ENCODE results near the gene PKLR. TPM values are rescaled to one million over a fixed set of nuclear protein-coding genes. Genes with fewer than 3 reads are reported as not detected.
A peak's percentile ranks its signal among the peaks of the same experiment; 100 is the strongest.

The PKLR gene
- total and polyA plus RNA-seq, 2 of the 8 experiments (the other 6 are each of a cell fraction or from before 2014, with no cell fraction given), result 2.3 to 7.5 TPM

DNA sequence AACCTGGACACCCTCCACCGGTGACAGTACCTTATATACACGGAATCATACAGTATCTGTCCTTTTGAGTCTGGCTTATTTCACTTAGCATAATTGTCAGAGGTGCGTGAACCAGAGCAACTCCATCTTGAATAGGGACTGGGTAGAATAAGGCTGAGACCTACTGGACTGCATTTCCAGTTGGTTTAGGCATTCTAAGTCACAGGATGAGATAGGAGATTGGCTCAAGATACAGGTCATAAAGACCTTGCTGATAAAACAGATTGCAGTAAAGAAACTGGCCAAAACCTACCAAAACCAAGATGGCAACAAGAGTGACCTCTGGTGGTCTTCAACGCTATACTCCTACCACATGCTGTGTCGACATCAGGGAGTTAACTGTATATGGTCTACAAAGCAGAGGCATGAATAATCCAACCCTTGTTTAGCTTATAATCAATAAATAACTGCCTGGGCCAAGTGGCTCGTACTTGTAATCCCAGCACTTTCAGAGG is 6.1 kb upstream of the PKLR start:
- no peaks in the 10 kb centered on the region; a peak in 1 of 7 replicates for H3K27me3 ChIP-seq (replicated peaks in 1 of 4; ENCODE audit: control insufficient read depth in 3 of 4, extremely low read depth in 1 of 4, insufficient read depth in 3 of 4, low read length in 3 of 4)
- H2BK120ac ChIP-seq (replicated peaks; ENCODE audit: low read depth, low read length), result no peak overlapping the region
- FAIRE-seq (no peak), DNase-seq (ENCODE audit: low read depth in 1 of 2, low spot score in 2 of 2) (no peak)
- no peak overlapping the region for H3K14ac ChIP-seq (ENCODE audit: insufficient read length)
- no peak overlapping the region for H3K23ac ChIP-seq (ENCODE audit: insufficient read length)
- ChIA-PET CTCF (ENCODE audit: partially characterized antibody) (interaction anchor here (0.9 to 6.4 kb wide), 21 partner anchors 10 to 261 kb away, joined by 3 to 103 read pairs (median 6); partner anchors contain the start of genes CLK2, HCN3, RUSC1 and SCAMP3), POLR2A (ENCODE audit: partially characterized antibody) (interaction anchor here (0.6 to 2.1 kb wide), 15 partner anchors 11 to 625 kb away, joined by 3 to 14 read pairs (median 5); partner anchors contain the start of genes CLK2, RUSC1, SCAMP3 and THBS3)
- H2BK20ac ChIP-seq (ENCODE audit: low read length), result peak overlapping the region; percentile 98; the same call in 1 of the 2 replicates
- no peak overlapping the region for H3K18ac ChIP-seq (ENCODE audit: extremely low read depth, low read length)
- H2AK5ac ChIP-seq (ENCODE audit: low read depth, low read length), result 0 out of 2 replicates have a peak overlapping the region, but pooled peaks have one; percentile 33
- H3K9ac ChIP-seq (replicated peaks in 1 of 4; ENCODE audit: extremely low read depth in 1 of 4, low read depth in 3 of 4, low read length in 3 of 4), result no peak overlapping the region
- peak overlapping the region; percentile 86; the same call in 1 of the 2 replicates for H2BK5ac ChIP-seq (ENCODE audit: low read depth, low read length)
- 0 out of 2 replicates have a peak overlapping the region, but pooled peaks have one; percentile 98 for H2BK15ac ChIP-seq (ENCODE audit: low read length)
- H3K4me3 ChIP-seq (ENCODE audit: extremely low read depth in 1 of 4, insufficient read depth in 2 of 4, low read depth in 3 of 4, low read length in 4 of 4), result no peak overlapping the region
- no peak overlapping the region for H3K56ac ChIP-seq (replicated peaks; ENCODE audit: insufficient read length, low read depth, low read length)
- peaks cover 11% of the 10 kb centered on the region; the same call in 1 of the 2 replicates for H3K79me1 ChIP-seq (ENCODE audit: low read depth, low read length)
- H3K9me3 ChIP-seq (ENCODE audit: insufficient read depth in 2 of 2, low read depth in 1 of 2, low read length in 1 of 2), result no peaks in the 10 kb centered on the region
- H2BK12ac ChIP-seq (ENCODE audit: low read depth, low read length), result peak overlapping the region; percentile 62; the same call in 1 of the 2 replicates
- no peak overlapping the region for H4K8ac ChIP-seq (ENCODE audit: extremely low read depth, insufficient read depth, low read length)
- no peak overlapping the region for H3K27ac ChIP-seq (ENCODE audit: low read depth, low read length)
- no peak overlapping the region for H3K4ac ChIP-seq (replicated peaks; ENCODE audit: insufficient read length, low read depth, low read length)
- H2AFZ ChIP-seq (ENCODE audit: low read length), result no peak overlapping the region
- H4K20me1 ChIP-seq (replicated peaks in 1 of 2; ENCODE audit: control insufficient read depth in 1 of 2, insufficient read depth in 2 of 2, low read length in 2 of 2), result peaks cover under 1 to 10% of the 10 kb centered on the region in 2 experiments
- peak overlapping the region; percentile 84 for H4K91ac ChIP-seq (replicated peaks; ENCODE audit: insufficient read length, low read length)
- H3K4me1 ChIP-seq (replicated peaks in 1 of 4; ENCODE audit: control insufficient read depth in 3 of 4, insufficient read depth in 4 of 4, low read length in 3 of 4), result peaks cover 0 to 8% (median 4%) of the 10 kb centered on the region in 4 experiments; a peak in 6 of 7 replicates
- H3K4me2 ChIP-seq (ENCODE audit: insufficient read depth in 1 of 2, low read depth in 2 of 2, low read length in 2 of 2), result peak overlapping the region in 1 of 2 experiments; percentile 83; a peak in 1 of 4 replicates
- H3K79me2 ChIP-seq (ENCODE audit: control insufficient read depth in 1 of 2, insufficient read depth in 2 of 2, low read length in 2 of 2), result peaks cover 8 to 30% of the 10 kb centered on the region in 2 experiments
- no peak overlapping the region for H4K5ac ChIP-seq (ENCODE audit: insufficient read length, low read depth, low read length)
- TF ChIP-seq, protein P1, sequence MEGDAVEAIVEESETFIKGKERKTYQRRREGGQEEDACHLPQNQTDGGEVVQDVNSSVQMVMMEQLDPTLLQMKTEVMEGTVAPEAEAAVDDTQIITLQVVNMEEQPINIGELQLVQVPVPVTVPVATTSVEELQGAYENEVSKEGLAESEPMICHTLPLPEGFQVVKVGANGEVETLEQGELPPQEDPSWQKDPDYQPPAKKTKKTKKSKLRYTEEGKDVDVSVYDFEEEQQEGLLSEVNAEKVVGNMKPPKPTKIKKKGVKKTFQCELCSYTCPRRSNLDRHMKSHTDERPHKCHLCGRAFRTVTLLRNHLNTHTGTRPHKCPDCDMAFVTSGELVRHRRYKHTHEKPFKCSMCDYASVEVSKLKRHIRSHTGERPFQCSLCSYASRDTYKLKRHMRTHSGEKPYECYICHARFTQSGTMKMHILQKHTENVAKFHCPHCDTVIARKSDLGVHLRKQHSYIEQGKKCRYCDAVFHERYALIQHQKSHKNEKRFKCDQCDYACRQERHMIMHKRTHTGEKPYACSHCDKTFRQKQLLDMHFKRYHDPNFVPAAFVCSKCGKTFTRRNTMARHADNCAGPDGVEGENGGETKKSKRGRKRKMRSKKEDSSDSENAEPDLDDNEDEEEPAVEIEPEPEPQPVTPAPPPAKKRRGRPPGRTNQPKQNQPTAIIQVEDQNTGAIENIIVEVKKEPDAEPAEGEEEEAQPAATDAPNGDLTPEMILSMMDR (IDR thresholded peaks at IDR 0.05; ENCODE audit: control extremely low read depth in 1 of 3, insufficient read depth in 1 of 3, low read depth in 1 of 3, low read length in 3 of 3), result peak in 2 of 3 experiments; percentile 68 to 74; a peak in 3 of 4 replicates
- no peak for TF ChIP-seq CHD2 (IDR thresholded peaks at IDR 0.05; ENCODE audit: low read length)
- TF ChIP-seq RAD21 (IDR thresholded peaks at IDR 0.05 in 1 of 2, conservative IDR thresholded peaks at IDR 0.05 in 1 of 2; ENCODE audit: low read depth in 2 of 2, low read length in 2 of 2), result peak; percentile 64 to 73
- 0 out of 2 replicates have a peak, but pooled peaks have one; percentile 45 for TF ChIP-seq YY1 (IDR thresholded peaks at IDR 0.05; ENCODE audit: low read depth, low read length)
- H3K36me3 ChIP-seq (ENCODE audit: control insufficient read depth in 2 of 4, insufficient read depth in 4 of 4, low read length in 3 of 4), result peaks cover 0 to 13% (median 8%) of the 10 kb centered on the region in 4 experiments; a peak in 5 of 8 replicates
- peaks cover 9% of the 10 kb centered on the region for H3K23me2 ChIP-seq (ENCODE audit: low read depth, low read length)
- WGBS, 2 experiments (ENCODE audit: extremely low coverage in 1 of 2, insufficient coverage in 1 of 2, insufficient read length in 1 of 2, insufficient replicate concordance in 2 of 2, low coverage in 1 of 2, low lambda C conversion rate in 2 of 2, missing lambda C conversion rate in 1 of 2), result 74% methylated on average over 6 of the region's 6 CpGs; no CpG with 5 or more reads in 1 of the 2 experiments

All from H1 (cell line).